Peyer's patch (tissue), 4 donors: ENCODE measurements around the gene CCDC83.

Experiments
- CTCF ChIP-seq, 6 experiments: fragments of 450-650 bp in 4 of 6; fragments of 200-600 bp in 2 of 6; sonication (generic) in 1 of 6; IDR thresholded peaks; one replicate each; pipeline ENCODE4 v1.5.1; 2017 to 2019; ENCODE audit warnings: antibody characterized with exemption in 6 of 6, mild to moderate bottlenecking in 3 of 6, moderate library complexity in 1 of 6
- POLR2A ChIP-seq, 2 donors: fragments of 450-650 bp; IDR thresholded peaks; one replicate each; pipeline ENCODE4 v1.5.1; 2017; ENCODE audit warnings: antibody characterized with exemption in 2 of 2, mild to moderate bottlenecking in 2 of 2, moderate library complexity in 2 of 2

- TF ChIP-seq CTCF (IDR thresholded peaks at IDR 0.05) (no peak), POLR2A (IDR thresholded peaks at IDR 0.05) (no peak)
Measured at GRCh38 chr11:85937835-85938234, 82.7 kb downstream of the CCDC83 start.
